HepG2 (cell line): ENCODE results near the gene GBP1. TPM values are rescaled to one million over a fixed set of nuclear protein-coding genes. Genes with fewer than 3 reads are reported as not detected.

ENCODE experiments used
- AFF4 ChIP-seq: sonication (generic); formaldehyde crosslinking; IDR thresholded peaks from 2 replicates; pipeline ENCODE4 v1.4.0; 2020; ENCODE audit warnings: missing genetic modification reagents
- CREBL2 ChIP-seq: sonication (generic); formaldehyde crosslinking; IDR thresholded peaks from 2 replicates; pipeline ENCODE4 v1.8.1; 2023; ENCODE audit warnings: missing genetic modification reagents, mild to moderate bottlenecking, borderline replicate concordance
- MBNL3 ChIP-seq: fragments of 250-450 bp; sonication (Bioruptor Pico); conservative IDR thresholded peaks from 2 replicates; pipeline ENCODE4 v1.8.0; 2022; ENCODE audit warnings: mild to moderate bottlenecking, inconsistent platforms
- MEIS1 ChIP-seq: sonication (generic); formaldehyde crosslinking; IDR thresholded peaks from 2 replicates; pipeline ENCODE4 v1.9.0; 2021; ENCODE audit warnings: mild to moderate bottlenecking, missing genetic modification reagents, moderate library complexity, borderline replicate concordance
- MTA1 ChIP-seq: sonication (generic); formaldehyde crosslinking; IDR thresholded peaks from 2 replicates; pipeline ENCODE4 v1.4.0; 2020; ENCODE audit warnings: missing genetic modification reagents, mild to moderate bottlenecking, borderline replicate concordance
- PHB2 ChIP-seq: fragments of 450-650 bp; IDR thresholded peaks from 2 replicates; pipeline ENCODE4 v1.6.1; 2018; ENCODE audit not compliant: partially characterized antibody
- POGK ChIP-seq: sonication (generic); formaldehyde crosslinking; conservative IDR thresholded peaks from 2 replicates; pipeline ENCODE4 v1.8.0; 2022; ENCODE audit warnings: mild to moderate bottlenecking, moderate library complexity, missing genetic modification reagents
- RCOR2 ChIP-seq: IDR thresholded peaks from 2 replicates; pipeline ENCODE4 v1.6.1; 2016; ENCODE audit warnings: missing biosample characterization, missing genetic modification reagents
- SMYD3 ChIP-seq: sonication (generic); formaldehyde crosslinking; IDR thresholded peaks from 2 replicates; pipeline ENCODE4 v1.8.1; 2023; ENCODE audit warnings: mild to moderate bottlenecking, missing genetic modification reagents
- THAP11 ChIP-seq: IDR thresholded peaks from 2 replicates; pipeline ENCODE4 v1.6.1; 2016; ENCODE audit warnings: missing biosample characterization, missing genetic modification reagents
- ZBTB26 ChIP-seq: IDR thresholded peaks from 2 replicates; pipeline ENCODE4 v1.6.1; 2016; ENCODE audit warnings: missing compliant biosample characterization, missing genetic modification reagents, borderline replicate concordance
- ZNF234 ChIP-seq: sonication (generic); formaldehyde crosslinking; conservative IDR thresholded peaks from 2 replicates; pipeline ENCODE4 v1.5.1; 2020; ENCODE audit warnings: mild to moderate bottlenecking, missing genetic modification reagents
- ZNF253 ChIP-seq: sonication (generic); formaldehyde crosslinking; IDR thresholded peaks from 2 replicates; pipeline ENCODE4 v1.8.0; 2022; ENCODE audit warnings: mild to moderate bottlenecking, missing genetic modification reagents, borderline replicate concordance
- ZNF484 ChIP-seq: sonication (generic); formaldehyde crosslinking; IDR thresholded peaks from 2 replicates; pipeline ENCODE4 v1.5.1; 2020; ENCODE audit warnings: mild to moderate bottlenecking, low read depth, missing genetic modification reagents, borderline replicate concordance
- ZNF605 ChIP-seq: sonication (generic); formaldehyde crosslinking; IDR thresholded peaks from 2 replicates; pipeline ENCODE4 v1.8.0; 2022; ENCODE audit warnings: mild to moderate bottlenecking, missing genetic modification reagents
- polyA plus RNA-seq, 8 experiments: library from polyadenylated mRNA; depleted of rRNA in 3 of 8; stranded (reverse) in 7 of 8; unstranded in 1 of 8; fragments of >200 nt; fragmentation: Illumina TruSeq in 4 of 8; extraction: Trizol in 4 of 8; gene quantifications; 2 replicates each; pipeline versions ENCODE4 v1.2.1 to v1.2.3, GENCODE V29; 2011 to 2016; ENCODE audit warnings: low read depth in 4 of 8, missing spikeins in 1 of 8, mixed read lengths in 1 of 8; ENCODE audit not compliant: insufficient read depth in 1 of 8
- total RNA-seq, 5 experiments: library from RNA; depleted of rRNA; stranded (reverse); fragments of >200 nt; fragmentation: Illumina TruSeq; extraction: Trizol; gene quantifications; 2 replicates each; pipeline ENCODE4 v1.2.3, GENCODE V29; 2016; ENCODE audit warnings: low read depth in 1 of 5

Gene GBP1
- total and polyA plus RNA-seq, 2 of the 13 experiments (the other 11 are each of a cell fraction or from before 2014, with no cell fraction given), result 0.62 to 2.3 TPM

GRCh38 chr1:89044970-89045721 lies 19.9 kb downstream of the GBP1 start (continued):
- TF ChIP-seq MEIS1 (CRISPR knock-in tag) (no peak), THAP11 (CRISPR knock-in tag) (peak; percentile 62), PHB2 (no peak), ZNF605 (CRISPR knock-in tag) (no peak), ZNF484 (CRISPR knock-in tag) (no peak), CREBL2 (CRISPR knock-in tag) (no peak), MTA1 (CRISPR knock-in tag) (no peak; the same call in 1 of the 2 replicates), POGK (CRISPR knock-in tag) (no peak), SMYD3 (no peak), ZBTB26 (CRISPR knock-in tag) (no peak), MBNL3 (CRISPR knock-in tag) (no peak), AFF4 (no peak), RCOR2 (CRISPR knock-in tag) (peak; percentile 91), ZNF253 (CRISPR knock-in tag) (no peak), ZNF234 (CRISPR knock-in tag) (no peak)
